Measurements from ENCODE around the gene SYNJ2.

DNA sequence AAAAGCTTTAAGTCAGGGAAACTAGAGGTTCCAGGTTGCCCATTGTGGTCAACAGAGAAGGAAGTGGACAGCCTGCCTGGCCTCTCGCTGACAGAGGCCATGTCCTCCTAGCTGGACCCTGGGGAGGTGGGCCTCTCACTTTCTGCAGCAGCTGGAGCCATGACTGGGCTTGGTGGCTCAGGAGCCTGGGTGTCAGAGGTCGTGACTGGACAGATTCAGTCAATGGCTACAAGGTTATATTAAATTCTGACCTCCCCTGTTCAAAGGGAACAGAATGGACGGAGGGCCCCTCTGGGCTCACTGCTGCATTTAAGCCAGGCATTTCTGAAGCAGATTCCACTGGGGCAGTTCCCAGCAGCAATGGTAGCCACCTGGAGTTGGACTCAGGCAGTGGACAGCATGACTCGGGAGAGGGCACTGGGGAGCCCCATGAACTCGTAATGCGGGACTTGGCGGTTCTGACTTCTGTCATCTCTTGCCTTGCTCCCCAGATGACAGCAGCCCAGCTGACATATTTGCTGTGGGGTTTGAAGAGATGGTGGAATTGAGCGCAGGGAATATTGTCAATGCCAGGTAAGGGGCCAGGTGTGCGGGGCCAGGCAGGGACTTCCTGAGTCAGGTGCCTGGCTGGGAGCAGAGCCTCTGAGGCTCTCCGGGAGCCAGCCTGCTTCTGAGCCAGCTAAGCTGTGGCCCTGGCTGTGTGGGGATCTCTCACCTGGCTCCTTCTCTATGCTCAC, 86.7 kb downstream of the SYNJ2 start:
- TF ChIP-seq YY1 (IDR thresholded peaks at IDR 0.05; ENCODE audit: insufficient read depth, insufficient read length) (no peak), SUZ12 (IDR thresholded peaks at IDR 0.05; ENCODE audit: extremely low read depth, insufficient read depth, insufficient read length) (no peak)

Data from NT2/D1 (cell line).